OCI-LY3 (cell line): ENCODE measurements around the gene IFNGR1.

Experiments
- H2AFZ ChIP-seq: fragments of 200-600, 300-600 bp; shearing (Covaris generic); 2 replicates; pipeline ENCODE4 v1.6.0; 2014; ENCODE audit warnings: antibody characterized with exemption, low read depth, low read length
- H3K27ac ChIP-seq: fragments of 200-600, 300-600 bp; sonication (generic); 2 replicates; pipeline ENCODE4 v1.5.1; 2014; ENCODE audit warnings: mild to moderate bottlenecking, low read length, moderate library complexity, mixed read lengths
- H3K27me3 ChIP-seq: fragments of 200-600, 300-600 bp; sonication (generic); 2 replicates; pipeline ENCODE4 v1.6.1; 2014; ENCODE audit warnings: low read depth, low read length, mixed read lengths
- H3K36me3 ChIP-seq: fragments of 200-600, 300-600 bp; sonication (generic); replicated peaks from 2 replicates; pipeline ENCODE3; 2014; ENCODE audit warnings: low read depth, low read length, mixed read lengths
- H3K4me1 ChIP-seq: fragments of 300-600, 200-600 bp; sonication (generic); 2 replicates; pipeline ENCODE4 v1.6.1; 2014; ENCODE audit warnings: low read length, mixed read lengths
- H3K4me2 ChIP-seq: fragments of 200-600, 300-600 bp; sonication (generic); 2 replicates; pipeline ENCODE4 v1.6.1; 2014; ENCODE audit warnings: low read length, mixed read lengths
- H3K4me3 ChIP-seq: fragments of 300-600, 200-600 bp; sonication (generic); 2 replicates; pipeline ENCODE4 v1.5.1; 2014; ENCODE audit warnings: antibody characterized with exemption, mild to moderate bottlenecking, low read length, moderate library complexity
- H3K79me2 ChIP-seq: fragments of 300-600, 200-600 bp; shearing (Covaris generic); 2 replicates; pipeline ENCODE4 v1.6.1; 2014; ENCODE audit warnings: mild to moderate bottlenecking, low read length, mixed read lengths
- H3K9ac ChIP-seq: fragments of 300-600, 200-600 bp; shearing (Covaris generic); 2 replicates; pipeline ENCODE4 v1.6.0; 2014; ENCODE audit warnings: mild to moderate bottlenecking, low read length, moderate library complexity
- H3K9me3 ChIP-seq: fragments of 200-600, 300-600 bp; shearing (Covaris generic); 2 replicates; pipeline ENCODE4 v1.6.1; 2014; ENCODE audit warnings: low read length, mixed read lengths; ENCODE audit not compliant: insufficient read depth
- H4K20me1 ChIP-seq: fragments of 200-600, 300-600 bp; sonication (generic); 2 replicates; pipeline ENCODE4 v1.6.1; 2016; ENCODE audit warnings: low read length, mixed read lengths; ENCODE audit not compliant: insufficient read depth
- CTCF ChIP-seq: fragments of 200-600, 300-600 bp; sonication (generic); IDR thresholded peaks from 2 replicates; pipeline ENCODE4 v1.5.1; 2014; ENCODE audit warnings: antibody characterized with exemption, low read length, low read depth
- EZH2phosphoT487 ChIP-seq: fragments of 200-600 bp; shearing (Covaris generic); IDR thresholded peaks from 2 replicates; pipeline ENCODE4 v1.6.1; 2018; ENCODE audit warnings: antibody characterized with exemption, mixed run types, low read depth

IFNGR1 gene

GRCh38 chr6:137171824-137172733, 47.1 kb downstream of the IFNGR1 start:
- Histone ChIP-seq H3K27me3 (no peaks in the 10 kb centered on the region), H2AFZ (peak overlapping the region; percentile 48), H3K9me3 (no peaks in the 10 kb centered on the region), H3K79me2 (no peaks in the 10 kb centered on the region), H3K4me1 (peaks cover 61% of the 10 kb centered on the region), H3K27ac (peak overlapping the region; percentile 75), H4K20me1 (no peaks in the 10 kb centered on the region), H3K36me3 (no peaks in the 10 kb centered on the region), H3K4me2 (peak overlapping the region; percentile 56), H3K9ac (peak overlapping the region; percentile 57), H3K4me3 (peak overlapping the region; percentile 17)
- TF ChIP-seq EZH2phosphoT487 (no peak), CTCF (no peak)

GRCh38 chr6:137171053-137171374, 48.2 kb downstream of the IFNGR1 start:
- Histone ChIP-seq H3K4me1 (peaks cover 70% of the 10 kb centered on the region), H3K79me2 (no peaks in the 10 kb centered on the region), H2AFZ (peak overlapping the region; percentile 41; the same call in 1 of the 2 replicates), H3K27ac (peak overlapping the region; percentile 75), H3K36me3 (no peaks in the 10 kb centered on the region), H3K4me2 (peak overlapping the region; percentile 56), H4K20me1 (no peaks in the 10 kb centered on the region), H3K27me3 (no peaks in the 10 kb centered on the region), H3K9ac (peak overlapping the region; percentile 57; the same call in 1 of the 2 replicates), H3K4me3 (no peak overlapping the region), H3K9me3 (no peaks in the 10 kb centered on the region)
- no peak for TF ChIP-seq CTCF
- TF ChIP-seq EZH2phosphoT487, result no peak

DNA sequence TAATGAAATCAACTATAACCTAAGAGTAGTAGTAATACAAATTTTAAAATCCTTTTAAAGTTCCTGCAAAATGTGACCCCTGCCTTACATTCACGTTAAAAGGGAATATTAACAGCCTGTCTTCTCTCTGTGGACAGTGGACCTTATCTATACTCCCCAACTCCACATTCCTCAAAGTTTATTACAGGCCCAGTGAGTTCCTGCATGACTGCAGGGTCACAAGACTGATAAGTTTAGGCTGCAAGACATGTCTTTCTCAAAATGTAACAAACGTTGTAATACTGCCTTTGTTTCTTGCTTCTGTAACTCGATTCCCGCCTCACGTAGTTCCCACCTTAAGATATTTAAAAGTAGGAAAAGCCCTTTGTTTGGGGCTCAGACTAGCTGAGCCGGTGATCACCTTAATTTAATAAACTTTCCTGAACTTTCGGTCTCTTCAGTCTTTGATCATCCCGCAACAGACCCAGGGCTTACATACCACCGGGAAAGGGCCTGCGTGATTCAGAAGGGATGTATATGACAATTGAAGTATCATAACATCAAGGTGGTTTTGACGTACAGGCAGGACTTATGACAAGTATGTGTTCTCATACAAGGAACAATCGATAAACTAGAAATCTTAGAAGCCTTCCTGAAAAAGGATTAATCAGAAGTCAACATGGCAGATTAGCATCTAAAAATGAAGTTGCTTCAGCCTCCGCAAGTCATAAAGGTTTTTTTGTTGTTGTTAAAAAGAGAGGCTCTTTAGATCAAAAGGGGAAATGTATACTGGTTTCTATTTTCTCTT, 48.7 kb downstream of the IFNGR1 start:
- no peak overlapping the region for H2AFZ ChIP-seq
- H3K27me3 ChIP-seq, result no peaks in the 10 kb centered on the region
- H3K36me3 ChIP-seq, result no peaks in the 10 kb centered on the region
- H4K20me1 ChIP-seq, result no peaks in the 10 kb centered on the region
- peak overlapping the region; percentile 56; the same call in 1 of the 2 replicates for H3K4me2 ChIP-seq
- no peaks in the 10 kb centered on the region for H3K9me3 ChIP-seq
- H3K9ac ChIP-seq, result no peak overlapping the region
- H3K4me1 ChIP-seq, result peaks cover 70% of the 10 kb centered on the region
- TF ChIP-seq EZH2phosphoT487 (no peak), CTCF (no peak)
- H3K27ac ChIP-seq, result peak overlapping the region; percentile 75; the same call in 1 of the 2 replicates
- no peak overlapping the region for H3K4me3 ChIP-seq
- no peaks in the 10 kb centered on the region for H3K79me2 ChIP-seq
